Measurements from ENCODE around the gene GABARAPL1. TPM values are rescaled to one million over a fixed set of nuclear protein-coding genes. Genes with fewer than 3 reads are reported as not detected.

Gene GABARAPL1
- 66.9 and 115 TPM in 2 replicates for total RNA-seq

DNA sequence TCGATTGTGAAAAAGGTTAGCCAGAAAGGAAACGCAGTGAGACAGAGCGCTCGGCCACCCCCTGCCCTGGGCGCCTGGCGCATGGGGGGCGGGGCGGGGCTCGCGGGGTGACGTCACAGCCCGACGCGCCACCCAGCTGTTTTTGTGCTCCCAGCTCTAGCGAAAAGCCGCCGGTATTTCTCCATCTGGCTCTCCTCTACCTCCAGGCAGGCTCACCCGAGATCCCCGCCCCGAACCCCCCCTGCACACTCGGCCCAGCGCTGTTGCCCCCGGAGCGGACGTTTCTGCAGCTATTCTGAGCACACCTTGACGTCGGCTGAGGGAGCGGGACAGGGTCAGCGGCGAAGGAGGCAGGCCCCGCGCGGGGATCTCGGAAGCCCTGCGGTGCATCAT is at the start of gene GABARAPL1:
TSS of gene GABARAPL1 (plus strand) at position 139 of the 393 bp plus-strand sequence. CDS start at position 392, 253 bp downstream.

DNA sequence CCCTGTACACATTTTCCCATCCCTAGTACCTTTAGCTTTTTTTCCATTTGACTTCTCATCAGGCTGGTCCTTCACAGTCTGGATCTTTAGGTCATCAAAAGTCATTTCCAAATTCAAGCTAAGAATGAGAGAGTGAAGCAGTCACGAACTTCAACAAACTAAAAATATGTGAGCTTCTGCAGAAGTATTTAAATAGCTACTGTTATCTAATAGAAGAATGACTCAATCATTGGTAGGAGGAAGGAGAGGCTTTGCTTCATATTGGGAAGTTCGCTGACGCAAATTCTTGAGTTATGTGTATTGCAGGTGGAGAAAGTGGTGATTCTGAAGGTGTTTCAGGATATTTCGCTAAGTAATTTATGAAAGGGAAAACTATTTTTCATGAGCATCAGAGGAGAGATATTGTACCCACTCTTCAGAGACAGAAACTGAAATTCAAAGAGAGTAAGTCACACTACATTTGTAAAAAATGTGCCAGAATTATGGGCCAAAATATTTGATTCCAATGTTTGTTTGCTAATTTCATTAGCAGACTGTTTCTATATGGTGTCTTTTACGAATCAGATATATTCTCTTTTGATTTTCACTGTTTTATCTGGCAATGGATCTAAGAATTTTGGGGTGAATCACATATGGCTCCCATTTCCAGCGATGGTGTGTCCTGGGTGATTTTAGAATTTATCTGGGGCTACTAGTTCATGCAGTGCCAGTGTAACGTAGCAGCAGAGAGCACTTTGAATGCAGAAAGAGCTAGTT is 40.5 kb upstream of the GABARAPL1 start, which contains the start of gene OLR1:
TSS of gene OLR1 (minus strand) at position 160 of the 756 bp plus-strand sequence. CDS start at position 105, 55 bp downstream.

DNA sequence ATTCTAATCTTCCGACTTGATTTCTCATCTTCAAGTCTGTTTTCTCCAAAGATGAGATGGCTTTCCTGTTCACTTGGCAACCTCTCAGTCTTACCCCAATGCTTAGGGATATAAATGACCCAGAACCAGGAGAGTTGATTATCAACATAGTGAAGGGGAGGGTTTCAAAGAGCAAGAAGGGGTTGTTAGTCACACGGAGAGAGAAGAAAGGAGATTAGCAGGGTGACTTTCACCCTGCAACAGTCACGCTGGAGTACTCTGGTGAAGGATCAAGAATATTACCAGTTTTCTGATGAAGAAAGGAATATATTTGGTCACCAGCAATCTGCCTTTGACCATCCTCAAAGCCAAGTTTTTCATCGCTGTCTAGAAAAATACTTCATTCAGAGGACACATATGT is 33.9 kb upstream of the GABARAPL1 start, which contains the start of gene TMEM52B:
TSS of gene TMEM52B (plus strand) at position 212 of the 400 bp plus-strand sequence. CDS start 543 bp downstream, outside the sequence.

Other genes starting within 250 kb of the GABARAPL1 start
- not detected in 2 replicates for gene CLEC12A, start 241.5 kb upstream of the GABARAPL1 start, total RNA-seq
- gene CLEC1B, start 213.8 kb upstream of the GABARAPL1 start, total RNA-seq, result under 0.01 and 0.33 TPM in 2 replicates
- not detected in 2 replicates for gene CLEC12B, start 202.2 kb upstream of the GABARAPL1 start, total RNA-seq
- not detected in 2 replicates for gene CLEC9A, start 182.2 kb upstream of the GABARAPL1 start, total RNA-seq
- gene CLEC1A, start 113.9 kb upstream of the GABARAPL1 start, total RNA-seq, result 32.2 and 37.5 TPM in 2 replicates
- 27.7 and 44.0 TPM in 2 replicates for gene CLEC7A, start 82.7 kb upstream of the GABARAPL1 start, total RNA-seq
- gene OLR1, start 40.7 kb upstream of the GABARAPL1 start, total RNA-seq, result not detected in 2 replicates
- gene TMEM52B, start 33.8 kb upstream of the GABARAPL1 start, total RNA-seq, result 0.39 and 1.5 TPM in 2 replicates
- 0.43 and 1.6 TPM in 2 replicates for gene KLRD1, start 95.0 kb downstream of the GABARAPL1 start, total RNA-seq
- 0.43 and 2.0 TPM in 2 replicates for gene KLRK1, start 177.2 kb downstream of the GABARAPL1 start, total RNA-seq
- gene KLRC4, start 196.9 kb downstream of the GABARAPL1 start, total RNA-seq, result 1.2 TPM in 1 of 2 replicates, not detected in the other
- 0.33 and 1.2 TPM in 2 replicates for gene KLRC3, start 207.7 kb downstream of the GABARAPL1 start, total RNA-seq
- 1.6 TPM in 1 of 2 replicates, not detected in the other for gene KLRC2, start 223.1 kb downstream of the GABARAPL1 start, total RNA-seq
- gene KLRC1, start 240.5 kb downstream of the GABARAPL1 start, total RNA-seq, result 0.39 TPM in 1 of 2 replicates, not detected in the other

Data from placental epithelial cell (primary cell).